ENCODE results near the gene TYMS.

GRCh38 chr18:644395-645004, 13.0 kb upstream of the TYMS start:
- TF ChIP-seq CTCF (IDR thresholded peaks at IDR 0.05), result no peak
- no peak for TF ChIP-seq EP300 (IDR thresholded peaks at IDR 0.05)
- TF ChIP-seq POLR2A (IDR thresholded peaks at IDR 0.05), result no peak
- TF ChIP-seq POLR2AphosphoS5 (IDR thresholded peaks at IDR 0.05), result no peak
